GM12878 (cell line): ENCODE measurements around the gene ATXN1. TPM values are rescaled to one million over a fixed set of nuclear protein-coding genes. Genes with fewer than 3 reads are reported as not detected.

ENCODE experiments used
- ATAC-seq: fragments of 200-7000 bp; cut with Tn5 transposase; 3 replicates; pipeline ENCODE4 v1.9.1; 2020; ENCODE audit warnings: mild to moderate bottlenecking, moderate library complexity
- BruUV-seq: library from RNA; stranded (reverse); fragments of 400-500 nt; replicated peaks from 2 replicates; lab custom pipeline; 2021; lab: Mats Ljungman, UMichigan
- CTCF ChIA-PET: fragments of 300-600 bp; sonication (Branson Sonifier 250); formaldehyde crosslinking; extraction: SDS; loops from one replicate; lab custom pipeline; 2021; ENCODE audit warnings: inconsistent platforms; lab: Yijun Ruan, JAX
- POLR2A ChIA-PET: fragments of 350-600 bp; formaldehyde crosslinking; extraction: SDS; loops from one replicate; lab custom pipeline; 2021; ENCODE audit warnings: inconsistent platforms; lab: Charles Lee
- RAD21 ChIA-PET: fragments of 300-600 bp; sonication (Branson Sonifier 250); formaldehyde crosslinking; loops from one replicate; lab custom pipeline; 2023; ENCODE audit warnings: antibody characterized with exemption; ENCODE audit not compliant: unreplicated experiment; lab: Charles Lee
- SMC1A ChIA-PET: fragments of 300-600 bp; sonication (Branson Sonifier 250); formaldehyde crosslinking; loops from one replicate; lab custom pipeline; 2023; ENCODE audit not compliant: unreplicated experiment, uncharacterized antibody; lab: Charles Lee
- DNase-seq: peaks from one replicate; pipeline ENCODE4 v3.0.0-alpha.2; 2011; ENCODE audit warnings: low read depth, low spot score
- FAIRE-seq: peaks from 3 replicates; lab custom pipeline; 2011; peaks lifted over from hg19 to GRCh38; lab: Jason Lieb, UNC
- H2AFZ ChIP-seq: 2 replicates; pipeline ENCODE4 v1.6.0; 2011; ENCODE audit warnings: low read depth, low read length, control low read depth; ENCODE audit not compliant: control insufficient read depth
- H3K27ac ChIP-seq: 2 replicates; pipeline ENCODE4 v1.5.1; 2011; ENCODE audit warnings: control low read depth; ENCODE audit not compliant: control insufficient read depth, insufficient read depth
- H3K27me3 ChIP-seq, 2 experiments: replicated peaks in 1 of 2; 2 replicates each; pipeline versions ENCODE4 v1.6.0 to v1.6.1; 2011; ENCODE audit warnings: low read length in 1 of 2; ENCODE audit not compliant: control insufficient read depth in 2 of 2, insufficient read depth in 2 of 2
- H3K36me3 ChIP-seq, 2 experiments: 2 replicates each; pipeline ENCODE4 v1.5.1; 2011; ENCODE audit warnings: low read length in 1 of 2; ENCODE audit not compliant: control insufficient read depth in 2 of 2, insufficient read depth in 2 of 2
- H3K4me1 ChIP-seq: 2 replicates; pipeline ENCODE4 v1.6.1; 2011; ENCODE audit warnings: mild to moderate bottlenecking, low read length, moderate library complexity, mixed read lengths; ENCODE audit not compliant: control insufficient read depth, insufficient read depth
- H3K4me2 ChIP-seq: 2 replicates; pipeline ENCODE4 v1.6.0; 2011; ENCODE audit warnings: control low read depth; ENCODE audit not compliant: control insufficient read depth, insufficient read depth
- H3K4me3 ChIP-seq: fragments of 200-600 bp; sonication (generic); 2 replicates; pipeline ENCODE4 v1.5.1; 2016
- H3K79me2 ChIP-seq: 2 replicates; pipeline ENCODE4 v1.6.0; 2011; ENCODE audit warnings: low read length; ENCODE audit not compliant: control insufficient read depth, insufficient read depth
- H3K9ac ChIP-seq: 2 replicates; pipeline ENCODE4 v1.8.0; 2011; ENCODE audit warnings: low read length, control low read depth, mixed read lengths; ENCODE audit not compliant: control insufficient read depth, insufficient read depth
- H3K9me3 ChIP-seq: replicated peaks from 3 replicates; pipeline ENCODE4 v1.5.1; 2011; ENCODE audit warnings: mild to moderate bottlenecking, low read length; ENCODE audit not compliant: control insufficient read depth, insufficient read depth
- H4K20me1 ChIP-seq: 2 replicates; pipeline ENCODE4 v1.6.0; 2011; ENCODE audit not compliant: control insufficient read depth, insufficient read depth
- ATF3 ChIP-seq: IDR thresholded peaks from 2 replicates; pipeline ENCODE4 v1.6.1; 2011; ENCODE audit warnings: low read depth, mild to moderate bottlenecking, low read length, moderate library complexity, borderline replicate concordance; ENCODE audit errors: extremely low read depth
- CHD1 ChIP-seq: IDR thresholded peaks from 2 replicates; pipeline ENCODE4 v1.6.1; 2012; ENCODE audit warnings: low read depth, low read length, improper control_type of control experiment
- FOXM1 ChIP-seq: IDR thresholded peaks from 2 replicates; pipeline ENCODE4 v1.6.1; 2012; ENCODE audit warnings: low read depth, mild to moderate bottlenecking, inconsistent platforms, low read length, moderate library complexity
- IKZF1 ChIP-seq: fragments of 450-650 bp; conservative IDR thresholded peaks from 2 replicates; pipeline ENCODE4 v1.6.1; 2017; ENCODE audit warnings: antibody characterized with exemption, mild to moderate bottlenecking
- IRF3 ChIP-seq: fragments of 450-650 bp; IDR thresholded peaks from 2 replicates; pipeline ENCODE4 v1.6.1; 2014; ENCODE audit warnings: mild to moderate bottlenecking
- IRF5 ChIP-seq: fragments of 450-650 bp; IDR thresholded peaks from 2 replicates; pipeline ENCODE4 v1.6.1; 2017; ENCODE audit warnings: borderline replicate concordance
- NBN ChIP-seq: fragments of 450-650 bp; IDR thresholded peaks from 2 replicates; pipeline ENCODE4 v1.6.1; 2016
- RELA ChIP-seq: fragments of 450-650 bp; IDR thresholded peaks from 2 replicates; pipeline ENCODE4 v1.8.0; 2014; ENCODE audit warnings: borderline replicate concordance; ENCODE audit not compliant: partially characterized antibody
- SMAD5 ChIP-seq: IDR thresholded peaks from 2 replicates; pipeline ENCODE4 v1.6.1; 2016; ENCODE audit warnings: antibody characterized with exemption, low read depth
- SREBF2 ChIP-seq: IDR thresholded peaks from 2 replicates; pipeline ENCODE4 v1.6.1; 2012; ENCODE audit warnings: mild to moderate bottlenecking, low read length
- SUPT20H ChIP-seq: IDR thresholded peaks from 2 replicates; pipeline ENCODE4 v1.6.1; 2011; ENCODE audit warnings: low read depth, mild to moderate bottlenecking, low read length, moderate library complexity, borderline replicate concordance; ENCODE audit not compliant: control insufficient read depth
- ZBED1 ChIP-seq: IDR thresholded peaks from 2 replicates; pipeline ENCODE4 v1.6.1; 2016; ENCODE audit warnings: borderline replicate concordance
- ZBTB4 ChIP-seq: fragments of 450-650 bp; formaldehyde crosslinking; IDR thresholded peaks from 2 replicates; pipeline ENCODE4 v1.4.0; 2022; ENCODE audit warnings: mild to moderate bottlenecking, moderate library complexity
- ZNF207 ChIP-seq: fragments of 450-650 bp; IDR thresholded peaks from 2 replicates; pipeline ENCODE4 v1.6.1; 2014; ENCODE audit warnings: antibody characterized with exemption, mild to moderate bottlenecking, borderline replicate concordance
- ZNF217 ChIP-seq: fragments of 450-650 bp; IDR thresholded peaks from 2 replicates; pipeline ENCODE4 v1.6.1; 2017; ENCODE audit warnings: antibody characterized with exemption, mild to moderate bottlenecking
- ZNF24 ChIP-seq: fragments of 450-650 bp; IDR thresholded peaks from 2 replicates; pipeline ENCODE4 v1.6.1; 2017; ENCODE audit warnings: antibody characterized with exemption, mild to moderate bottlenecking
- ZNF384 ChIP-seq: IDR thresholded peaks from 2 replicates; pipeline ENCODE4 v1.6.1; 2012; ENCODE audit warnings: low read depth, mild to moderate bottlenecking, low read length, improper control_type of control experiment, borderline replicate concordance
- WGBS: methylation state at CpG from one replicate; pipeline ENCODE4 v1.1.6; 2016; ENCODE audit warnings: low lambda C conversion rate; ENCODE audit not compliant: insufficient replicate concordance, insufficient coverage; ENCODE audit errors: missing lambda C conversion rate; 5-methylcytosine and 5-hydroxymethylcytosine counted together
- in situ Hi-C: fragments of 300-500 bp; cut with MboI; formaldehyde crosslinking; loops from 9 replicates; pipeline ENCODE4 v1.14.3; 2018; ENCODE audit warnings: mixed read lengths
- intact Hi-C: fragments of 100-400 bp; cut with micrococcal nuclease; formaldehyde crosslinking; loops from one replicate; pipeline ENCODE4 v1.14.2; 2022; ENCODE audit not compliant: unreplicated experiment
- polyA plus RNA-seq, 11 experiments: library from polyadenylated mRNA; depleted of rRNA in 4 of 11; unstranded in 6 of 11; stranded (reverse) in 5 of 11; fragments of >200 nt; fragmentation: Nextera tagmentation in 4 of 11; fragmentation: Illumina TruSeq in 1 of 11; extraction: Ambion mirVana in 4 of 11; extraction: Trizol in 1 of 11; gene quantifications; 1 replicate in 1 of 11; 2 replicates in 10 of 11; pipeline versions ENCODE4 v1.2.1 to v1.2.3, GENCODE V29; 2011 to 2016; ENCODE audit warnings: inconsistent platforms in 2 of 11, missing spikeins in 2 of 11, low read depth in 1 of 11
- total RNA-seq, 4 experiments: library from RNA; depleted of rRNA in 3 of 4; stranded (reverse); fragments of >200 nt in 3 of 4; fragmentation: Illumina TruSeq in 1 of 4; extraction: Trizol in 1 of 4; gene quantifications; 2 replicates each; pipeline versions ENCODE4 v1.2.1 to v1.2.3, GENCODE V29; 2013 to 2021

ATXN1 gene
- total and polyA plus RNA-seq, 10 of the 15 experiments (the other 5 are each of a cell fraction or from before 2014, with no cell fraction given) = 12.2 to 51.2 (median 20.5) TPM

- CTCF ChIA-PET = interaction anchor here (0.7 to 1.2 kb wide), 2 partner anchors 39 to 45 kb away, joined by 3 to 4 read pairs; no protein-coding TSS in a partner anchor
- no peak for ATAC-seq
- no peak overlapping the region for H2AFZ ChIP-seq
These were observed 42.9 kb downstream of the ATXN1 start for GRCh38 chr6:16718356-16718755.

More at GRCh38 chr6:16718356-16718755, 42.9 kb downstream of the ATXN1 start:
- ChIA-PET RAD21 (interaction anchor here (1.0 to 1.4 kb wide), 2 partner anchors 41 to 44 kb away, joined by 3 to 6 read pairs; no protein-coding TSS in a partner anchor), POLR2A (no interaction called here), SMC1A (interaction anchor here (0.9 to 1.6 kb wide), 4 partner anchors 10 to 208 kb away, joined by 3 to 5 read pairs (median 4); no protein-coding TSS in a partner anchor)
- Histone ChIP-seq H3K27me3 (no peaks in the 10 kb centered on the region; a peak in 1 of 4 replicates), H3K9ac (no peak overlapping the region), H3K4me2 (no peak overlapping the region), H4K20me1 (peaks cover 7% of the 10 kb centered on the region), H3K4me3 (no peak overlapping the region), H3K36me3 (no peaks in the 10 kb centered on the region; a peak in 1 of 4 replicates), H3K4me1 (peaks cover 2% of the 10 kb centered on the region), H3K27ac (no peak overlapping the region), H3K79me2 (no peaks in the 10 kb centered on the region; the same call in 1 of the 2 replicates)
- intact Hi-C loops = no loop called here
- FAIRE-seq = no peak
- in situ Hi-C loops = no loop called here
- DNase-seq = no peak
- no TSS peak for BruUV-seq
- 68% methylated on average over 3 of the region's 3 CpGs for WGBS
- TF ChIP-seq FOXM1 (no peak), NBN (no peak), RELA (no peak), IKZF1 (no peak), ZNF24 (no peak), SUPT20H (no peak), IRF3 (no peak), SMAD5 (no peak), IRF5 (no peak), ZNF217 (no peak), ATF3 (no peak), ZNF207 (no peak), ZBED1 (no peak), CHD1 (no peak), SREBF2 (no peak), ZNF384 (no peak), ZBTB4 (no peak)
- TF ChIP-seq, all 136 proteins: peak for 0
- H3K9me3 ChIP-seq = no peaks in the 10 kb centered on the region
